ENCODE results near the gene INKA1.
"Not testable (repeated sequence)": the region's sequence is repeated elsewhere in the genome, so short reads cannot be mapped to it uniquely, and the experiment has no call there.

The INKA1 gene

GRCh38 chr3:49813497-49814174, 10.6 kb downstream of the INKA1 start, which contains the start of gene UBA7:
TSS of gene UBA7 (minus strand) at chr3:49813953. CDS start at chr3:49813787, 166 bp downstream.
- no peak for DNase-seq

- DNase-seq = not testable (repeated sequence)
These were observed 20.1 kb downstream of the INKA1 start for GRCh38 chr3:49823131-49823530.

GRCh38 chr3:49826016-49826415, 23.0 kb downstream of the INKA1 start:
- no peak for DNase-seq

- DNase-seq = no peak
These were observed 28.3 kb downstream of the INKA1 start for GRCh38 chr3:49831341-49831740.

- no peak for DNase-seq
These were observed 36.2 kb downstream of the INKA1 start for GRCh38 chr3:49839193-49839809.

- DNase-seq = no peak
These were observed 37.3 kb downstream of the INKA1 start for GRCh38 chr3:49840388-49840787.

GRCh38 chr3:49841126-49841696, 38.1 kb downstream of the INKA1 start:
- no peak for DNase-seq

- DNase-seq = no peak
These were observed 38.7 kb downstream of the INKA1 start for GRCh38 chr3:49841806-49842205.

- no peak for DNase-seq
These were observed 39.9 kb downstream of the INKA1 start for GRCh38 chr3:49842843-49843517.

- DNase-seq = no peak
These were observed 41.6 kb downstream of the INKA1 start for GRCh38 chr3:49844464-49845183.

GRCh38 chr3:49845694-49846093, 42.6 kb downstream of the INKA1 start:
- DNase-seq = no peak

Data from NCI-H510A (cell line).